ENCODE results near the gene AKAP5.

The AKAP5 gene

DNA sequence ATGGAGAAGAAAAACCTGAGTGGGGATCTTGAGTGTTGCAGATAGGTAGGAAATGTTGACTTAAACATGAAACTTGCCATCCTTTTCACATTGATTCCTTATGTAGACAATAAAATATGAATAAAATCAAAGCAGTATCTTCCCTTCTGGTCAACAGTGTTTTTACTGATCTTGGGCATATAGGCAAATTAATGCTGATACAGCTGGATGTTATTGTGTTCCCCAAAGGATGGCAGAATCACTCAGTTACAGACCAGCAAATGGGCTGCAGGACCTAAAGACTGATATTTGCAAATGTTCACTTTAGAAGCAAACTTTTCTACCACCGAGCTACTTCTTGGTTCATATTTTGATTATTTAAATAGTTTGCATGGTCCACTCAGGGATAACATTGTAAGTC is 43.3 kb upstream of the AKAP5 start:
- no peak overlapping the region for H3K4me3 ChIP-seq (ENCODE audit: low read depth, low read length)
- TF ChIP-seq, protein P1, sequence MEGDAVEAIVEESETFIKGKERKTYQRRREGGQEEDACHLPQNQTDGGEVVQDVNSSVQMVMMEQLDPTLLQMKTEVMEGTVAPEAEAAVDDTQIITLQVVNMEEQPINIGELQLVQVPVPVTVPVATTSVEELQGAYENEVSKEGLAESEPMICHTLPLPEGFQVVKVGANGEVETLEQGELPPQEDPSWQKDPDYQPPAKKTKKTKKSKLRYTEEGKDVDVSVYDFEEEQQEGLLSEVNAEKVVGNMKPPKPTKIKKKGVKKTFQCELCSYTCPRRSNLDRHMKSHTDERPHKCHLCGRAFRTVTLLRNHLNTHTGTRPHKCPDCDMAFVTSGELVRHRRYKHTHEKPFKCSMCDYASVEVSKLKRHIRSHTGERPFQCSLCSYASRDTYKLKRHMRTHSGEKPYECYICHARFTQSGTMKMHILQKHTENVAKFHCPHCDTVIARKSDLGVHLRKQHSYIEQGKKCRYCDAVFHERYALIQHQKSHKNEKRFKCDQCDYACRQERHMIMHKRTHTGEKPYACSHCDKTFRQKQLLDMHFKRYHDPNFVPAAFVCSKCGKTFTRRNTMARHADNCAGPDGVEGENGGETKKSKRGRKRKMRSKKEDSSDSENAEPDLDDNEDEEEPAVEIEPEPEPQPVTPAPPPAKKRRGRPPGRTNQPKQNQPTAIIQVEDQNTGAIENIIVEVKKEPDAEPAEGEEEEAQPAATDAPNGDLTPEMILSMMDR (IDR thresholded peaks at IDR 0.05; ENCODE audit: low read depth, low read length, missing control alignments), result no peak
- in situ Hi-C loops (cut with HindIII; ENCODE audit: low sequenced_read_pairs), result no loop called here
- no peak for DNase-seq (ENCODE audit: low read depth)

DNA sequence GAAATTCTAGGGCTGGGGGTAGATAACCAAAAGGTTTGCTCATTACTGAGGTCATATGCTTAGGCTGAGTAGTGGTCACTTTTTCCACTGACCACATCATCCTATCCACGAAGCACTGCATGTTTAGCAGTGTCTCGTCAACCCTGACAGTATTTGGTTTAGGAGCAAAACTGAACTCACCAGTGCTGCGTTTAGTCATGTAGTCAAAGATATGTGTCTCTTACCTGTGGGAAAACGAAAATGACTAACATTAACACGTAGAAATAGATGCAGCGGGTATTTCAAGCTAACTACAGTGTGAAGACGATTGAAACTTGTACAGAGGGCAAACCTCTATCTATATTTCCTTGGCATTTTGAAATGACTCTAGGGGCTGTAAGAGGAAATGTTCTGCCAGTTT is 42.5 kb upstream of the AKAP5 start:
- TF ChIP-seq, protein P1 (IDR thresholded peaks at IDR 0.05; ENCODE audit: low read depth, low read length, missing control alignments), result no peak
- no peak for DNase-seq (ENCODE audit: low read depth)
- H3K4me3 ChIP-seq (ENCODE audit: low read depth, low read length), result no peak overlapping the region
- in situ Hi-C loops (cut with HindIII; ENCODE audit: low sequenced_read_pairs), result no loop called here

- TF ChIP-seq, protein P1 (IDR thresholded peaks at IDR 0.05; ENCODE audit: low read depth, low read length, missing control alignments), result no peak
Observed at GRCh38 chr14:64423987-64424386, 41.3 kb upstream of the AKAP5 start.

DNA sequence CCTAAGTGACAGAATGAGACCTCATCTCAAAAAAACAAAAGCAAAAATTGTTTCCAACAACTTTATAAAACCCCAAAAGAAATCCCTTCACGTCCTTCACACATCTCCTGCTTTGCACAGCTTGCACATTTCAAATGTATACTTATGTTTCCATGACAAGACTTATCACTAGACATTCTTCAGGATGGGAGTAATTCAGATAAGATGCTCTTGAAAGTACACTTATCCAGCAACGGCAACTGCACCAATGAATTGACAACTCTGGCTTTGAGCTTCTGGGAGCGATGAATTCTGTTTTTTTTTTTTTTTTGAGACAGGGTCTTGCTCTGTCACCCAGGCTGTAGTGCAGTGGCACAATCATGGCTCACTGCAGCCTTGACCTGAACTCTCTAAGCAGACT is 30.8 kb upstream of the AKAP5 start:
- TF ChIP-seq, protein P1 (IDR thresholded peaks at IDR 0.05; ENCODE audit: low read depth, low read length, missing control alignments), result no peak
- in situ Hi-C loops (cut with HindIII; ENCODE audit: low sequenced_read_pairs), result no loop called here
- DNase-seq (ENCODE audit: low read depth), result no peak
- H3K4me3 ChIP-seq (ENCODE audit: low read depth, low read length), result no peak overlapping the region

More at GRCh38 chr14:64423987-64424386, 41.3 kb upstream of the AKAP5 start:
- in situ Hi-C loops (cut with HindIII; ENCODE audit: low sequenced_read_pairs), result no loop called here
- H3K4me3 ChIP-seq (ENCODE audit: low read depth, low read length), result no peak overlapping the region
- DNase-seq (ENCODE audit: low read depth), result peak; percentile 45

- in situ Hi-C loops (cut with HindIII; ENCODE audit: low sequenced_read_pairs), result no loop called here
- DNase-seq (ENCODE audit: low read depth), result peak; percentile 97
- no peak overlapping the region for H3K4me3 ChIP-seq (ENCODE audit: low read depth, low read length)
- TF ChIP-seq, protein P1 (IDR thresholded peaks at IDR 0.05; ENCODE audit: low read depth, low read length, missing control alignments), result no peak
Observed at GRCh38 chr14:64438181-64438841, 27.0 kb upstream of the AKAP5 start.

DNA sequence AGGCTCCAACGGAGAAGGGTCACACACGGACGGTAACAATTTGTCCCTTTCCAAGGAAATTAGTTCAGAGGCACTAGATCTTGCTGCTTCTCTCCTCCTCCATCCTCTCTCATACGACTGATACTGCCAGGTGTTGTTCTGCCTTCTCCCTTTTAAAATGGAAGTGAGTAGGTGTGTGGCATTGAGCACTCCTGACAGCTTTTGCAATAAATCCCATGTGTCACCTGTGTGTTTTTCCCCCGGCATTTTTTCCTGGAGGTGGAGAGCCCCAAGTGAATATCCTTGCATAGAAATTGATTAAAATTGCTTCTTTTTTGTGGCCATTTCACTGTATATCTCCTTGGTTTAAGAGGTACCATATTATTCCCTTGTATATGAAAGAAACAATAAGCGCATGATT is 26.2 kb upstream of the AKAP5 start:
- TF ChIP-seq, protein P1 (IDR thresholded peaks at IDR 0.05; ENCODE audit: low read depth, low read length, missing control alignments), result no peak
- in situ Hi-C loops (cut with HindIII; ENCODE audit: low sequenced_read_pairs), result no loop called here
- no peak overlapping the region for H3K4me3 ChIP-seq (ENCODE audit: low read depth, low read length)
- DNase-seq (ENCODE audit: low read depth), result no peak
